Suppressor macrophage (primary cell): ENCODE measurements around the gene USP7.

Experiments
- DNase-seq, 4 experiments: peaks; one replicate each; pipeline ENCODE4 v3.0.0-alpha.2; 2020 to 2022

The USP7 gene

GRCh38 chr16:8951447-8952280 is 12.0 kb downstream of the USP7 start:
- DNase-seq = no peak

DNA sequence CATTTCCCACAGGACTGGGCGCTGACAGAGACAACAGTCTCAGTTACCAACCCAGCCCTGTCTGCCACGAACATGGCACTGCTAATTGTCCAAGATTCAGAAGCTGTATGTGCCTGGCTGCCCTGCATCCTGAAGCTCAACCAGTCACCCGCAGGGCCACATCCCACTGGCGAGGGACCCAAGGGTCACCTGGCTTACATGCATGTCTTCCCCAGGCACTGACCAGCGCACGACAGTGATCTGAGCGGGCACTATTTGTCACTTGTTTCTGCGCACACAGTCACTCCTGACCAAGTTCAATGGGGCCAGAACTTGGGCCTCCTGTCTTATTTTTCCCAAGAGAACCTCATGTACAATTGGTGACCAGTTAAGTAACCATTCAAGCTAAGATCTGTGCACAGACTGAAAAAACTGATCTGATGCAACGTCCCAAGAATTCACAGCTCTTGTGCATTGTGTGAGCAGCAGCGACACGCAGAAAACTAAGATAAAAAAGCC is 13.1 kb downstream of the USP7 start:
- no peak for DNase-seq

- DNase-seq = no peak
Observed at GRCh38 chr16:8949536-8950418, 13.9 kb downstream of the USP7 start.

GRCh38 chr16:8948831-8949230 is 14.9 kb downstream of the USP7 start:
- DNase-seq = no peak

- DNase-seq = no peak
Observed at GRCh38 chr16:8948069-8948593, 15.6 kb downstream of the USP7 start.

DNA sequence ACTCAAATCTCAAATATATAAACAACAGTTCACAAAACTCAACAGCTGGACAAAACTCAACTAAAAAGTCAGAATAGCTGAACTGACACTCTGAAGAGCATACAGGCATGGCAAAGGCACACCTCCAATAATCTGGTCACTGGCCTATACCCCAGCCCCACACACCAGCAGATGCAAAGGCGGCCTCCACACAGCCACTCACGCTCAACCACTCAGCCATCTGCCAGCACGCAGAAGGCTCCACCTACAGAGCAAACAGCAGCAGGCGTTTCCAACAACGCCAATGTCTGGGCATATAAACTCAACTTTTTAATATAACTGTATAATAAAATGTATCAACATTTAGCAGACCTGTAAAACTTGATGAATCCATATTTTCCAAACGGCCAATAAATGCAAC is 17.2 kb downstream of the USP7 start:
- no peak for DNase-seq

DNA sequence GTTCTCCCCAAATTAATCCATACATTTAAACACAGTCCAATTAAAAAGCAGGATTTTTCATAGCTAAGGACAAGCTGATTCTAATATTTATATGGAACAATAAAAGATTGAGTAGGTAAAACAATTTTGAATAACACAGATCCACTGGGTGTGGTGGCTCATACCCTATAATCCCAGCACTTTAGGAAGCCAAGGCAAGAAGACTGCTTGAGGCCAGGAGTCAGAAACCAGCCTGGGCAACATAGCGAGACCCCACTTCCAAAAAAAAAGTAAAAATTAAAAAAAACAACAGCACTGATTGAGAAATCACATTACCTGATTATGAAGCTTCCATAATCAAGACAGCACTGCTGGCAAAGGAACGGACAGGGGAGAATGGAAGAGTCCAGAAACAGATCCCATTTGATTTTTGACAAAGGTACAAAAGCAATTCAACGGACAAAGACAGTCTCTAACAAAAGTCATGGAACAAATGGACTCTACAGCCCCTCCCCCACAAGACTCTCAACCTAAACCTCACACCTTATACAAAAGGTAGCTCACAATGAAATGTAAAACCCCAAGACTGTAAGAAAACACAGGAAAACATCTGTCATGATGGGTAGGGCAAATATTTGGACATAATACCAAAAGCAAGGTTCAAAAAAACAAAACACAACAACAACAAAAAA is 17.9 kb downstream of the USP7 start:
- DNase-seq = no peak

- peak in 3 of 4 experiments; percentile 19 to 67 (median 62) for DNase-seq
Observed at GRCh38 chr16:8943966-8944759, 19.5 kb downstream of the USP7 start.

DNA sequence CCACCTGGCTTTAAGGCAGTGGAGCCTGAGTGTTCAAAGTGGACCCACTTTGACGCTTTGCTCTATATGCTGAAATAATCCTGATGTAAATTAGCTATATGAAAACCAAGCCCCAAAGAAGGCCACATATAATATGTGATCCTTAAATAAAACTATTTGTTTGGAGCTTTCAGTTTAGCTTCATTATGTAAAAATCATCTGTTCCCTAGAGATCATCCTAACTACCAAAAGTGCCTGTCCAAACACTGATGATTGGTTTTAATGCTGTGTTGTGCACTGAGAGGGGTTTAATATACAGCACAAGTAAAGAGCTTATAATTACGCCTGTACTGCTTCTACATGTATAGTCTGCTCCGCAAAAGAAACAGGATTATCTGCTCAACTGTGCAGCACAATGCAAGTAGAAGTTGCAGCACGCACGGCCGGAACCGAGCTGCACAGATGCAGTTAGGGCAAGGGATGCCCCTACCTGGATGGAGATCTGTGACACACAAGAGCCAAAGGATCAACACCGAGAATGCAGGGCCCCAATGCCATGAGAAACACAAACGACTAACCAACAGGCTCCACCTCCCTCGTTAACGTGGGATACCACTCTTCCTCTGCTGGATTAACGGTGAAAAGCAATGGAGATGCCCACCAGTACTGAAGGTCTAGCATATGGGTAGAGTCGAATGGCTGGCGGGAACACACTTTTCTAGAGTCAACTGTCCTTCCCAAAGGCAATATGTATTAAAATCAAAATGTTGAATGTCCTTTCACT is 20.5 kb downstream of the USP7 start:
- no peak for DNase-seq

- DNase-seq = peak; percentile 45 to 82 (median 74)
Observed at GRCh38 chr16:8941718-8942344, 21.9 kb downstream of the USP7 start.

GRCh38 chr16:8937803-8938202 is 25.9 kb downstream of the USP7 start:
- no peak for DNase-seq

DNA sequence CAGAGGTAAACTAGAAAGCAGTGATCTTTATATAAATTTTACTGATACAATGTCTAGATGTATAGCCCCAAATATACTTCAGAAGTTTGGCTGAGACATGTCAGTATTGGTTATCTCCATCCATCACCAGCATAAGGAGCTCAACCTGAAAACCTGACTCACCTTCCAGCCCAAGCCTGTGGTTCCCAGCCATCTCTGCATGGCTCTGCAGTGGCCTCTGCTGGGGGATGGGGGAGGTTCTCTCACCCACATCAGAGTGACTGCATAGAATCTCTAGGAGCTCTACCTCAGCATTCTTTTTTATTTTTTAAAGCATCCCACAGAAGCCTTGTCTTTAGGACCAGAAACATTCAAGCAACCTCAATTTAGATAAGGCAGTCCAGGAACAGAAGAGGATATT is 27.3 kb downstream of the USP7 start:
- DNase-seq = peak; percentile 26 to 59 (median 48)

DNA sequence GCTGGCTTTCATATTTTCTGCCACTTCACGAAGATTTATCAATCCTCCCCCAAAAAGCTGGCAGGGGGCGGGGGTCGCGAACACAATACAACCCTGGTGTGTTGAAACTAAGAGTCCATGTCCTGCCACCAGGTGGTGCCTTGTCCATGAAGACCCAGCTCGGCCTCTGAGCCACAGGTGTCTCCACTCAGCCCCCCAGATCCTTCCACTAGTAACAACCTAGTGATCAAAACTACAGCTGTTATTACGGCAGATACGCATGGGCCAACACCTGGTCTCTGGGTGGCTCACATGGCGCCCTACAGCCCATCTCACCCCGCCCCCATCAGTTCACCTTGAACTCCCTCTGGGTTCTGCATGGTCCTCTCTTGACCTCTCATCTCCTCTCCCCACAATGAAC is 27.7 kb downstream of the USP7 start:
- peak in 1 of 4 experiments; percentile 27 for DNase-seq

DNA sequence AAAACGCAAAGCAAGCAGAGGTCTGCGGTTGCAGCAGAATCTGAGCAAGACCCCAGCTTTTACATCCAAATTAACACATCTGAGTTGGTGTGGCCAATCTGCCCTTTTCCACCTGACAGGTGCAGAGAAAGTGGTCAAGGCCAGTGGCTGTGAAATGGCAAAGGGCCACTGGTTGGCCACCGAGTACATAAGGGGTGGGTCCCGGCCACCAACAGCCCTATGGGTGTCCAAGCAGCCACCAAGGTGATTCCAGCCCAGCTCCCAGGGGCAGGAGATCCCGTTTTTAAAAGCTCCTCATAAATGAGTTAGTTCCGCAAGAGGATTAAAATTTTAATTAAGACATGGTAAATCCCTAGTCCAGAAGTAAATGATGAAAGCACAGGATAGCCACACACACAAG is 29.1 kb downstream of the USP7 start:
- DNase-seq = no peak

- DNase-seq = peak; percentile 35 to 68 (median 56)
Observed at GRCh38 chr16:8931859-8932258, 31.8 kb downstream of the USP7 start.

GRCh38 chr16:8929086-8929748 is 34.5 kb downstream of the USP7 start:
- DNase-seq = no peak

GRCh38 chr16:8928467-8928957 is 35.2 kb downstream of the USP7 start:
- peak in 3 of 4 experiments; percentile 53 to 72 (median 63) for DNase-seq

GRCh38 chr16:8926827-8927226 is 36.9 kb downstream of the USP7 start:
- DNase-seq = no peak

GRCh38 chr16:8925455-8925854 is 38.3 kb downstream of the USP7 start:
- no peak for DNase-seq

DNA sequence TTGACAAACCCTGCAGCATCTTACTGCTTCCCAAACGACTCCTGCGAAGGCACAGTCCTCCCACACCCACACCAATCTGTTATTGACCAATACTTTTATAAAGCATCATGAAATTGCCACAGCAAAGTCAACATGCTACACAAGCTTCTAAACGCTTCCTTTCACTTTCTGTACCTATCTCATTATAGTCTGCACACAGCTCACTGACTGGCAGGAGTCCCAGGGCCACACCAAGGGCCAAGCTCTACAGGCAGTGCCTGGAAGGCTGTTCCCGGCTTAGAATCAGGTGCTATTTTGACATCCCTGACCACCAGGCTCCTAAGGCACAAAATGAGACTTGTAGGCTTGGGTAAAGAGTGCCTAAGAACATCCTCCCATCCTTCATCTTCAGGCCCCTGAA is 39.5 kb downstream of the USP7 start:
- DNase-seq = no peak
